HFFc6 (cell line): ENCODE data around the gene IL4I1. TPM values are rescaled to one million over a fixed set of nuclear protein-coding genes. Genes with fewer than 3 reads are reported as not detected.

Experiments
- DNase-seq: peaks from one replicate; pipeline ENCODE4 v3.0.0-alpha.2; 2018
- H3K27ac Mint-ChIP-seq: 2 replicates; pipeline ENCODE4 v1.8.0; 2020; ENCODE audit warnings: mild to moderate bottlenecking, mixed read lengths
- H3K27me3 Mint-ChIP-seq: 2 replicates; pipeline ENCODE4 v1.8.0; 2021; ENCODE audit warnings: mild to moderate bottlenecking, moderate library complexity, mixed read lengths; ENCODE audit not compliant: insufficient read depth
- H3K36me3 Mint-ChIP-seq: 2 replicates; pipeline ENCODE4 v1.8.0; 2021; ENCODE audit warnings: low read depth, mixed read lengths
- H3K4me1 Mint-ChIP-seq: 2 replicates; pipeline ENCODE4 v1.8.0; 2020; ENCODE audit warnings: low read depth, mixed read lengths
- H3K4me3 Mint-ChIP-seq: 2 replicates; pipeline ENCODE4 v1.8.0; 2020; ENCODE audit warnings: mild to moderate bottlenecking, moderate library complexity, mixed read lengths
- H3K9me3 Mint-ChIP-seq: 2 replicates; pipeline ENCODE4 v1.8.0; 2020; ENCODE audit warnings: mild to moderate bottlenecking, mixed read lengths
- total RNA-seq, 6 experiments: library from RNA; stranded (reverse); fragmentation: NEBNext Ultra II Directional; extraction: Animal tissue kit (Norgen Biotek cat#: 25700); gene quantifications; 2 replicates in 1 of 6; 3 replicates in 5 of 6; pipeline ENCODE4 v1.2.3, GENCODE V29; 2021
- TF ChIP-seq, protein P1 (sequence below): fragments of 200-600 bp; sonication (generic); IDR thresholded peaks from 2 replicates; pipeline ENCODE4 v1.5.0; 2021; ENCODE audit warnings: antibody characterized with exemption, mild to moderate bottlenecking

IL4I1 gene
- total RNA-seq, 6 experiments from 2014 or later, result 0.24 to 0.48 (median 0.41) TPM; not detected in 1

DNA sequence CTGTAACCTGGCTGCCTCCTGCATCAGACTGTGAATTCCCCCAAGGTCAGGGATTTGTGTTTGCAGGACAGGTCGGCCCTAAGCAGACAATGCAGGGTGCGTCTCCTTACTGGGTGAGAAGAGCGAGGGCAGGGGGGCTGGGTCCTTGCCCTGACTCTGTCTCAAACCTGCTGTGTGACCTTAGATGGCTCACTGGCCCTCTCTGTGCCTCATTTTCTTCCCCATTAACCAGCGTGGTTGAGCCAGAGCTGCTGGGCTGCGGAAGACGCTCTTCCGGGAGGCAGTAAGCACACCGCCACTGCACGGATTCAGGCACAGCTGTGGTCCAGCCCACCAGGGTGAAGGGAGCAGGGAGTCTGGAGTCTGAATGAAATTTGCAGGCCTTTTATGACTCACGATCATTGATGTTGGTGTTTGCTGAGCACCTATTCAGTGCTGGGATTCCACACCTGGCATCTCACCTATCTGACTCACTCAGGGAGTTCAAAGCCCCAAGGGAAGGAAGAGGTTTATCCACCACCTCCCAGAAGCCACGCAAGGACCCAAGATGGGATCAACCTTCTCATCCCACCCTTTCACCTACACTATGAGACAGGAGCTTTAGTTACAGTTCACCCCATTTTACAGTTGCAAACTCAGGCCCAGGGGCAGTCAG lies 22.1 kb downstream of the IL4I1 start:
- H3K36me3 Mint-ChIP-seq, result peaks cover 6% of the 10 kb centered on the region
- H3K9me3 Mint-ChIP-seq, result no peaks in the 10 kb centered on the region
- no peak overlapping the region; the same call in 1 of the 2 replicates for H3K4me3 Mint-ChIP-seq
- no peak overlapping the region; the same call in none of the 2 replicates for H3K27ac Mint-ChIP-seq
- TF ChIP-seq, protein P1, sequence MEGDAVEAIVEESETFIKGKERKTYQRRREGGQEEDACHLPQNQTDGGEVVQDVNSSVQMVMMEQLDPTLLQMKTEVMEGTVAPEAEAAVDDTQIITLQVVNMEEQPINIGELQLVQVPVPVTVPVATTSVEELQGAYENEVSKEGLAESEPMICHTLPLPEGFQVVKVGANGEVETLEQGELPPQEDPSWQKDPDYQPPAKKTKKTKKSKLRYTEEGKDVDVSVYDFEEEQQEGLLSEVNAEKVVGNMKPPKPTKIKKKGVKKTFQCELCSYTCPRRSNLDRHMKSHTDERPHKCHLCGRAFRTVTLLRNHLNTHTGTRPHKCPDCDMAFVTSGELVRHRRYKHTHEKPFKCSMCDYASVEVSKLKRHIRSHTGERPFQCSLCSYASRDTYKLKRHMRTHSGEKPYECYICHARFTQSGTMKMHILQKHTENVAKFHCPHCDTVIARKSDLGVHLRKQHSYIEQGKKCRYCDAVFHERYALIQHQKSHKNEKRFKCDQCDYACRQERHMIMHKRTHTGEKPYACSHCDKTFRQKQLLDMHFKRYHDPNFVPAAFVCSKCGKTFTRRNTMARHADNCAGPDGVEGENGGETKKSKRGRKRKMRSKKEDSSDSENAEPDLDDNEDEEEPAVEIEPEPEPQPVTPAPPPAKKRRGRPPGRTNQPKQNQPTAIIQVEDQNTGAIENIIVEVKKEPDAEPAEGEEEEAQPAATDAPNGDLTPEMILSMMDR, result no peak
- DNase-seq, result no peak
- peaks cover 39% of the 10 kb centered on the region for H3K4me1 Mint-ChIP-seq
- no peaks in the 10 kb centered on the region; the same call in none of the 2 replicates for H3K27me3 Mint-ChIP-seq

GRCh38 chr19:49873834-49874233 lies 22.9 kb downstream of the IL4I1 start:
- DNase-seq, result no peak
- no peak overlapping the region for H3K4me3 Mint-ChIP-seq
- H3K36me3 Mint-ChIP-seq, result peaks cover 6% of the 10 kb centered on the region
- peak overlapping the region; percentile 29; the same call in 1 of the 2 replicates for H3K27ac Mint-ChIP-seq
- TF ChIP-seq, protein P1, result no peak
- no peaks in the 10 kb centered on the region for H3K9me3 Mint-ChIP-seq
- peaks cover 35% of the 10 kb centered on the region for H3K4me1 Mint-ChIP-seq
- H3K27me3 Mint-ChIP-seq, result no peaks in the 10 kb centered on the region; the same call in none of the 2 replicates

- Mint-ChIP-seq H3K4me1 (peaks cover 27% of the 10 kb centered on the region), H3K9me3 (no peaks in the 10 kb centered on the region), H3K4me3 (no peak overlapping the region), H3K27ac (no peak overlapping the region), H3K27me3 (no peaks in the 10 kb centered on the region; the same call in none of the 2 replicates), H3K36me3 (peaks cover 6% of the 10 kb centered on the region)
- TF ChIP-seq, protein P1, result no peak
- no peak for DNase-seq
These were observed 23.6 kb downstream of the IL4I1 start for GRCh38 chr19:49873129-49873521.

- no peaks in the 10 kb centered on the region for H3K9me3 Mint-ChIP-seq
- H3K4me1 Mint-ChIP-seq, result peaks cover 30% of the 10 kb centered on the region
- TF ChIP-seq, protein P1, result no peak
- peak overlapping the region; percentile 72 for H3K27ac Mint-ChIP-seq
- peaks cover 6% of the 10 kb centered on the region for H3K36me3 Mint-ChIP-seq
- H3K4me3 Mint-ChIP-seq, result no peak overlapping the region
- H3K27me3 Mint-ChIP-seq, result peaks cover 4% of the 10 kb centered on the region
- no peak for DNase-seq
These were observed 24.2 kb downstream of the IL4I1 start for GRCh38 chr19:49872245-49873128.

DNA sequence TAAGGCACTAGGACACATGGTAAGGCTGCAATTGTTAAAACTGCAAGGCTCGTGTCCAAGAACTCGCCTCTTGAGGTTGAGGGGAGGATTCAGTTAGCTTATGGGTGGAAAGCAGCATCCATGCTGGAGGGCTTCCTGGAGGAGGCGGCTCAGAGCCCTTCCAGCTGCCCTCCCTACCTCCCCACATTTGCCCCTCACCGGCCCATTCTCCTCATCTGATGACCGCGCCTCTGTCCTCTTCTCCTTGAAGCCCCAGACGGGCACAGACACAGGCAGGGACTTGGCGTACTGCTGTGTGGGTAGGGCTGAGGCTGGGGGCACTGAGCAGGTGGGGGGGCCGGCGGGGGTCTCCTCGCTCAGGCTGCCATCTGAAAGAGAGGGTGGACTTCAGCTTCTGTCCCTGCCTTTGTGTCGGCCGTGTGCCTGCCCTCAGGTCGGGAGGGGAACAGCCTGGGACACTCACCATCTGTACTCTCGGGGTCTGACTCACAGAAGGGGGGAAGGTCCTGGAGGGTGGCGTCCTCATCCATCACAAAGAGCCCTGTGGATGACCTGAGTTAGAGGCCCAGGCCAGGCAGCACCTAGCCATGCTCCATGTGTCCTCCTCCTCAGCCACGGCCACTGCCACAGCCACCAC lies 25.2 kb downstream of the IL4I1 start:
- H3K36me3 Mint-ChIP-seq, result peaks cover 10% of the 10 kb centered on the region
- no peaks in the 10 kb centered on the region for H3K9me3 Mint-ChIP-seq
- TF ChIP-seq, protein P1, result no peak
- no peak overlapping the region for H3K4me3 Mint-ChIP-seq
- DNase-seq, result no peak
- H3K27ac Mint-ChIP-seq, result peak overlapping the region; percentile 72
- H3K4me1 Mint-ChIP-seq, result peaks cover 38% of the 10 kb centered on the region
- H3K27me3 Mint-ChIP-seq, result peaks cover 6% of the 10 kb centered on the region
